CD4-positive, alpha-beta T cell treated with Interleukin-21 for 1 hour (primary cell): Measurements from ENCODE around the gene MUS81.

ENCODE experiments used
- DNase-seq: peaks from one replicate; pipeline ENCODE4 v3.0.0-alpha.2; 2020

MUS81 gene

DNA sequence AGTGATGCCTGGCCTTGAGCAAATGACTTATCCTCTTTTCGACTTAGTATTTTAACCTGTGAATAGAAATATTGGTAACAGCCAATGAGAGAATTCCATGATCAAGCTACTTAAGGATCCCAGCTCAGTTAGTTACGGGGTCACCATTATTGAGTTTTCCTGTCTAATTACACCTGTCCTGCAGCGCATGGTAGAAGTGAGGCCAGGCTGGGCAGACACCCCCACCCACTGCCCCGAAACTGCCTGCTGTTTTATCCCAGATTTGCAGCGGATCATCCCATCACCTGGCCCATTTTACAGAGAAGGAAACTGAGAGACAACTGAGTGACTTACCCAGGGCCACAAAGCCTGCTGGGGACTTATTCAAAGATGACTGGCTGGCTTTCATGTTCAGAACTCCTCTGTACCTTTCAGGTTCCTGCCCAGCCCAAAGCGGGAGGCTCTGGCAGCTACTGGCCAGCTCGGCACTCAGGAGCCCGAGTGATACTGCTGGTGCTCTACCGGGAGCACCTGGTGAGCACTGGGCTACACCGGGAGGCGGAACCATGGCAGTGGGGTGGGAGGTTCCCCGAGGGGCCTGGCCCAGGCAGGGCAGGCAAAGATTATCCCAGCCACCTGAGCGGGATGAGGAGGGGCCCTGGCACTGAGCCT lies 1.4 kb downstream of the MUS81 start:
- DNase-seq, result no peak

DNA sequence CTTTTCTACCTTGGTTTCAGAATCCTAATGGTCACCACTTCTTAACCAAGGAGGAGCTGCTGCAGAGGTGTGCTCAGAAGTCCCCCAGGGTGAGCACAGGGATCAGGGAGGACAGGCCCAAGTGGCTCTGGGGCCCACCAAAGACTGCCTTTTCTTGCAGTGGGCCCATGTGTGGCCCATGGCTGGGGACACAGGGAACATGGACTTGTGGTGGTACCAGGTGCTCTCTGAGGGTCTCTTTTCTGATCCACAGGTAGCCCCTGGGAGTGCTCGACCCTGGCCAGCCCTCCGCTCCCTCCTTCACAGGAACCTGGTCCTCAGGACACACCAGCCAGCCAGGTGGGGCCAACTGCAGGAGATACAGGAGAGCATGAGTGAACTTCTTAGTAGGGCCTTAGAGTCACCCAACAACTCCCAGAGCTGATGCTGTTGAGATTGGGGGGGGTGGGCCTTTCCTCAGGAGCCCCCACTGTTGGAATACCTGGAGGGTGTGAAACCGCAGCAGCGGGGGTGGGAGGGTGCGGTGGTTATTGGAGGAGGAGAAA lies 2.0 kb downstream of the MUS81 start:
- DNase-seq, result no peak

DNA sequence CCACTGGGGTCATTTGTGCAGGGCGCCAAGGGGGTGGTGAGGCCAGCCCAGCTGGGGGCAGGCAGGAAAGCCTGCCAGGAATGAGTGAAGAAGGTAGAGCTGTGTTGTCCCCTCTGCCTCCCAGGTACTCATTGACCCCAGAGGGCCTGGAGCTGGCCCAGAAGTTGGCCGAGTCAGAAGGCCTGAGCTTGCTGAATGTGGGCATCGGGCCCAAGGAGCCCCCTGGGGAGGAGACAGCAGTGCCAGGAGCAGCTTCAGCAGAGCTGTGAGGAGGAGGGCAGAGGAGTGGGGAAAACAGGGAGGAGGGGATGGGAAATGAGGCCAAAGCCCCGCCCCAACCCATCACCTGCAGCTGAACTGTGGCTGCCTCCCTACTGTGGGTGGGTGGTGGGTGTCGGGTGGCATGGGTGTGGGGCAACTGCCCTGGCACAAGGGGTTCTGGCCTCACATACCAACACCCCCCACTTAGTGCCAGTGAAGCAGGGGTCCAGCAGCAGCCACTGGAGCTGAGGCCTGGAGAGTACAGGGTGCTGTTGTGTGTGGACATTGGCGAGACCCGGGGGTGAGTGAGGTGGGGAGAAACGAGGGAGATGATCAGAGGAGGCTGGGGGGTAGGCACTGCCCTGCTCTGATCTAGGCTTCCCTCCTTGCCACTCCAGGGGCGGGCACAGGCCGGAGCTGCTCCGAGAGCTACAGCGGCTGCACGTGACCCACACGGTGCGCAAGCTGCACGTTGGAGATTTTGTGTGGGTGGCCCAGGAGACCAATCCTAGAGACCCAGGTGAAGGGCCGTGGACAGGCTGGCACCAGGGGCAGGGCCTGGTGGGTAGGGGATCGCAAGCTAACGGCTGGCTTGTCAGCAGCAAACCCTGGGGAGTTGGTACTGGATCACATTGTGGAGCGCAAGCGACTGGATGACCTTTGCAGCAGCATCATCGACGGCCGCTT lies 3.0 kb downstream of the MUS81 start:
- no peak for DNase-seq

DNA sequence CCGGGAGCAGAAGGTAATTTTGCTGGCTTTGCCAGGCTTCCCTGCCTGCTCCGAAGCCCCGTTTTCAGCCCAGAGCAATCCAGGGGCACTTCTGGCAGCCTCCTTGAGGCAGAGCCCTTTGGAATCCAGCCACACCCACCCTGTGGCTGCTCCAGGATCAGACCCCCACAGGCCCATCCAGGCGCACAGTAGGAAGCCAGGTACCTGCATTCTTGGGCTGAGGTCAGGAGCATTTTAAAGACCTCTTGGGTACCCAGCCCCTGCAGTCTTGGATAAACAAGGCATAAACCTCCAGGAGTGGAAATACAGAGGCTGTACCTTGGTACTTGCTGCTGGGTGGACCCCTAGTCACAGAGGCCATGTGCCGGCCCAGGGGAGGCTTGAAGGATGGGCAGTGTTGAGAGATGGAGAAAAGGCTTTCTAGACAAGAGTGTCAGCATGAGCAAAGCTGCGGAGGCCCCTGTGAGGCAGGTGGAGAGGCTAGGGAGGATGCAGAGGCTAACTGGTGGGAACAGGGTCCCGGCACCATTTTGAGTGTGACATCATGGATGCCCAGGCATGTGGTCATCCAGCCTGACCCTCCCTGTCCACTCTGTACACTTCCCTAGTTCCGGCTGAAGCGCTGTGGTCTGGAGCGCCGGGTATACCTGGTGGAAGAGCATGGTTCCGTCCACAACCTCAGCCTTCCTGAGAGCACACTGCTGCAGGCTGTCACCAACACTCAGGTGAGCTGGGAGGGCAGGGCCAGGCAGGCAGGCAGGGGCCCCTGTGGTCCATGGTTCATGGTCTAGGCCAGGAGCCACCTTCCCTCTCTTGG lies 3.9 kb downstream of the MUS81 start:
- no peak for DNase-seq

DNA sequence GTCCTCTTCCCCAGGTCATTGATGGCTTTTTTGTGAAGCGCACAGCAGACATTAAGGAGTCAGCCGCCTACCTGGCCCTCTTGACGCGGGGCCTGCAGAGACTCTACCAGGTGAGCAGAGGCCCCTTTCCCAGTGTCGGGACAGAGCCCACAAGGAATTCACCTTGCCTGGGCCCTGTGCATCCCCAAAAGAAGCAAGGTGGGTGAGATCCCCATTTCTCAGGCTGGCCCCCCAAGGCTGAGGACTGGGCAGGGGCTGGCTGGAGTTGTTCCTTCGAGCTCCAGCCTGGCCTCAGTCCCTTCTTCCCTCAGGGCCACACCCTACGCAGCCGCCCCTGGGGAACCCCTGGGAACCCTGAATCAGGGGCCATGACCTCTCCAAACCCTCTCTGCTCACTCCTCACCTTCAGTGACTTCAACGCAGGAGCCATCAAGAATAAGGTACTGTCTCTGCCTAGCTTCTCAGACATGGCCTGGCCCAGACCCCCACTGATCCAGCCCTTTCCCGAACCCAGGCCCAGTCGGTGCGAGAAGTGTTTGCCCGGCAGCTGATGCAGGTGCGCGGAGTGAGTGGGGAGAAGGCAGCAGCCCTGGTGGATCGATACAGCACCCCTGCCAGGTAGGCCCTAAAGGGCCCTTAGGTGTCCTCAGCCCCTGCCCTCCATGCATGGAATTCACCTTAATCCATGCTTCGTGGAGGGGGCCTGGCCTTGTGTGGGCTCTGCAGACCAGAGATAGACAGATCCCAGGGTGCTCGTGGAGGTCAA lies 4.7 kb downstream of the MUS81 start:
- DNase-seq, result no peak

DNA sequence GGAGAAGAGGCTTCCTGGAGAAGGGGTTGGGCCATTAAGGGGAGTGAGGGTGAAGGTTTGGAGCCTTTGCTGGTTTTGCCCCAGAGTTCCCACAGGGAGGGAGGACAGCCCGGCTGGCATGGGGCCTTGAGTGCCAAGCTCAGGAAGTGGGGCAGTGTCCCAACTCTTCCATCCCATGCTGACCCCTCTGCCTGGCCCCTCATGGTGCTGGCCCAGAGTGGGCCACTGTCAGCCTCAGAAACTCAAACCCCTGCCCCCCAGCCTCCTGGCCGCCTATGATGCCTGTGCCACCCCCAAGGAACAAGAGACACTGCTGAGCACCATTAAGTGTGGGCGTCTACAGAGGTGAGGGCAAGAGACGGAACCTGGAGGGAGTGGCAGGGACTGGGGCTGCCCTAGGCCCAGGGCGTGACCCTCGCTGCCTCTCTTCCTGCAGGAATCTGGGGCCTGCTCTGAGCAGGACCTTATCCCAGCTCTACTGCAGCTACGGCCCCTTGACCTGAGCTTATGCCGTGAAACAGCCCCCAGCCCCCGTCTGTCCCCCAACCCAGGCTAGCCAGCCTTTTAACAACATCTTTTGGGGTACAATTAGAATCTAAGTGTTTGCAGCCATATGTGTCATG lies 5.4 kb downstream of the MUS81 start:
- DNase-seq, result no peak

DNA sequence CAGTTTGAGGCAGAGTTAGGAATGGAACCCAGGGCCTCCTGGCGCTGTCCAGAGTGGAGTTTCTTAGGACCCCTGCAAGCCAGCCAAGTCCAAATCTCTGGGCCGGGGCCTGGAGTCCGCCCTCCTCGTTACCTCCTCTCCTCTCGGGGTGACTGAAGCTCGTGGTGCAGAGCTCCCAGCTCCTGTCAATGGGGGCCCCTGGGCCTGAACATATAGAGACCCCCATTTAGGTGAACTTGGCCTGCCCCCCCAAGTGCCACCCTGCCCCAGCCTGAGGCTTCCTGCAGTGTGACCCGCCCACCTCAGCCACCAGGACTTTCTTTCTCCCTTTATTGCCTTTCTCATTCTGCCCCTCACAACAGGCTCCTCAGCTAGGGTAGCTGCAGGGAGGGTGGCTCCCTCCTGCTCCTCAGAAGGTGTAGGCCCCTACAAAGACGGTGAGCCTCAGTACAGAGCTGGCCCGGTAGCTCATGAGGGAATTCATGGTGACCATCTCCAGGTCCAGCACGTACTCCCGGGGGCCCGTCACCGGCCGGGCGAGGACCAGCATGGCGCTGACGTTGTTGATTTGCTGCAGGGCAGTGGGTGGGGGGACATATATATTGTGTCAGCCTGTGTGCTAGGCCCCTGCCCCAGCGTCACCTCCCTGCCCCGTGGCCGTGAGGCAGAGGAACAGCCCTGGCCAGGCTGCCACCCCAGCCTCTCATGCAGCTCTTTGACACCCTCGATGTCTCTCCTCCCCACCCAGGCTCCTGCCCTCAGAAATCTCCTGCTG lies 6.5 kb downstream of the MUS81 start:
- no peak for DNase-seq

DNA sequence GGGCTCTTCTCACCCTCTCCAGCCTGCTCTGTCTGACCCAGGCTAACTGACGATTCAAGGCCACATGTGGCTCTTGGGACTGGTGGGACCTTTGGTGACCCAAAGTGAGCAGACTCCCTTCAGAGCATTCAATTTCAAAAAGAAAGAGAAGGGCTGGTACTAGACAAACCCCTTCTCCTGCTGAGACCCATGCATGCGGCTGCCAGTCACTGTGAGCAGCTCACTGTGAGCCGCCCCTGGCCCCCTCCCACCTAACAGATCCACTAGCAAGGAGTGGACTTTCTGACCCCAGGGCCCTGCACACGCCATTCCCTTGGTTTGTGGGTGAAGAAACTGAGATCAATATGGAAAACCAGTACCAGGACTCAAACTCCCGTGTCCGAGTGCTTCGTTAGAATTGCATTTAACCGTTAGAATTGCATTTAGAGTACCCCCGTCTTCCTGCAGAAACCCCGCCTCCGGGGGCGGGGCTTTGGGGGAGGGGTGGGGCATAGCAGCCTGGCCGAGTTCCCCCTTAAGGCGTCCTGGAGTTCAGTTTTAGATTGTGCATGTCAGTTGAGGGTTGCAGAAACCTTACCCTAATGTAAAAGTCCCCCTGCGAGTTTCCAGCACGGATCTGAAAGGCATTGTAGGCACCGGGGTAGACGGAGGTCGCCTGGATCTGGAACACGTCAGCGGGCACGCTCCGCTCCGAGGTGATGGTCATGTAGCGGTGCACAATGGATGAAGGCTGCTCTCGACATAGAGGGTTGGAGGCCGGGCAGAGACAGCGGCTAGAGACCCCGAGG lies 7.2 kb downstream of the MUS81 start:
- no peak for DNase-seq

DNA sequence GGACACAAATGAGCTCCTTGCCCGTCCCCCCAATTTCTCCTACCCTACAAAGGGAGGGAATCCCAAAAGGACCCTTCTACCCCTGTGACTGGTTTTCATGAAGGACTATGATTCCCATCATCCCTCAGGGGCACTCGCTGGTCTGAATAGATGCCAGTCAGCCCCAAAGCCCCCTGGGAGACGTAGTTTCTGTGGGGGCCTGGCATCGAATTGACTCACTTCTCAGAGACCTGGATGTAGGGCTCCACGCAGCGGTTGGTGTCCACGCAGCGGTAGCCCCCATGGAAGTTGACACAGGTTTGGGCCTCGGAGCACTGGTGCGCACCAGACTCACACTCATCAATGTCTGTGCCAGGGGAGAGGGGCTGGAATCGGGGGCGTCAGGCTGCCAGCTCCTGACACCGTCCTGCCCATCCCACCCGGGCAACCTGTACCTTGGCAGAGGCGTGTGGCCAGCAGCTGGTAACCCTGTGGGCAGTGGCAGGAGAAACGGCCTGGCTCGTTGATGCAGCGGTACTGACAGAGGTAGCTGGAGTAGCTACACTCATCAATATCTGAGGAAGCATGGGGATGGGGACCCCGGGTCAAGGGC lies 7.9 kb downstream of the MUS81 start:
- DNase-seq, result peak; percentile 49

DNA sequence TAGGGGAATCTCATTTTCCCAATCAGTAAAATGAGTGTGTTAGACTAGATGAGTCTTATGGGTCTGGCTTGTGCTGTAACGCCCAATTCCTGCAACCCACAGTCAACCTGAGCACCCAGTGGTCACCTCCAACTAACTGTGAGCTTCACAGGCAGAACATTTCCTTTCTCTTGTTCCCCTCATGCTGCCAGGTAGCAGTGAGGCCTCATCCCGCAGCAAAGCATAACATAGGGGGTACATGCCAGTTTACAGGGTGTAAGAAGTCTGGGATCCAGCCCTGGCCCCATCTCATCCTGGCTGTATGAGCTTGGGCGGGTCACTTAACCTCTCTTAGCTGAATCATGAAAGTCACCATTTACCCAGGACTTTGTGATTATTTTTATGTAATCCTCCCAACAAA lies 8.7 kb downstream of the MUS81 start:
- no peak for DNase-seq

DNA sequence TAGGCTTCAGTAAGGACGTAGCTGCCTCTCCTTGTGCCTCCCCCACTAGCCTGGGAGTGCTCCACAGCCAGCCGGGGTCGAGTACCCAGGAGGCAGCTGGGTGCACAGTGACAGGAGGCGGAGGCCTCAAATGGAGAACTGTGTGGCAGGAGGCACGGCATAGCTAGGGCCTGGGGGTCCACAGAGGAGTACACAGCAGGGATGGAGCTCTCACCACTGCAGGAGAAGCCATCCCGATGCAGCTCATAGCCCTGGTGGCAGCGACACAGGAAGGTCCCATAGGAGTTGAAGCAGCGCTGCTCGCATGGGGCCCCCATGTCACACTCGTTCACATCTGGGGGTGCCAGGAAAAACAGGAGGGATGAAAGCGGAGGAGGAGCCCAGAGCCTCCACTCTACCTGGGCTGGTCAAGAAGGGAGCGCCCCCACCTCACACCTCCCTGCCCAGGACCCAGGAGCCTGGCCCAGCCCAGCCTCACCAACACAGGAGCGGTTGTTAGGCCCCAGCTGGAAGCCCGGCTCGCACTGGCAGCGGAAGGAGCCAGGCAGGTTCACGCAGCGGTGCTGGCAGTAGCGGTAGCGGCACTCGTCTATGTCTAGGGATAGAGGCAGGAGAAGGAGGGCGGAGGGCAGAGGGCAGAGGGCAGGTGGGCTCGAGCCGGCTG lies 9.5 kb downstream of the MUS81 start:
- DNase-seq, result no peak

DNA sequence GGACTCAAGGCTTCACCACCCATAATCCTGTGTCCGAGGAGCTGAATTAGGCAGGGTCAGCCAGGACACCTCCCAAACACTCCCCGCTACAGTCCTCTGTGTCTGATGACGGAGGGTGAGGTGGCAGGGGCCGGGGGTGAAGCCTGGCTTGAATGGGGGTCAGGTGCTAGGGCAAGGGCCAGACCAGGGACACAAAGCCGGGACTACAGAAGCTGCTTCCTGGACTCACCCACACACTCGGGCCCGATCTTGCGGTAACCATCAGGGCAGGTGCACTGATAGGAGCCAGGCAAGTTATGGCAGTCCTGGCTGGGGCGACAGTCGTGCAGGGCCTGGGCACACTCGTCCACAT lies 10.1 kb downstream of the MUS81 start:
- DNase-seq, result no peak

DNA sequence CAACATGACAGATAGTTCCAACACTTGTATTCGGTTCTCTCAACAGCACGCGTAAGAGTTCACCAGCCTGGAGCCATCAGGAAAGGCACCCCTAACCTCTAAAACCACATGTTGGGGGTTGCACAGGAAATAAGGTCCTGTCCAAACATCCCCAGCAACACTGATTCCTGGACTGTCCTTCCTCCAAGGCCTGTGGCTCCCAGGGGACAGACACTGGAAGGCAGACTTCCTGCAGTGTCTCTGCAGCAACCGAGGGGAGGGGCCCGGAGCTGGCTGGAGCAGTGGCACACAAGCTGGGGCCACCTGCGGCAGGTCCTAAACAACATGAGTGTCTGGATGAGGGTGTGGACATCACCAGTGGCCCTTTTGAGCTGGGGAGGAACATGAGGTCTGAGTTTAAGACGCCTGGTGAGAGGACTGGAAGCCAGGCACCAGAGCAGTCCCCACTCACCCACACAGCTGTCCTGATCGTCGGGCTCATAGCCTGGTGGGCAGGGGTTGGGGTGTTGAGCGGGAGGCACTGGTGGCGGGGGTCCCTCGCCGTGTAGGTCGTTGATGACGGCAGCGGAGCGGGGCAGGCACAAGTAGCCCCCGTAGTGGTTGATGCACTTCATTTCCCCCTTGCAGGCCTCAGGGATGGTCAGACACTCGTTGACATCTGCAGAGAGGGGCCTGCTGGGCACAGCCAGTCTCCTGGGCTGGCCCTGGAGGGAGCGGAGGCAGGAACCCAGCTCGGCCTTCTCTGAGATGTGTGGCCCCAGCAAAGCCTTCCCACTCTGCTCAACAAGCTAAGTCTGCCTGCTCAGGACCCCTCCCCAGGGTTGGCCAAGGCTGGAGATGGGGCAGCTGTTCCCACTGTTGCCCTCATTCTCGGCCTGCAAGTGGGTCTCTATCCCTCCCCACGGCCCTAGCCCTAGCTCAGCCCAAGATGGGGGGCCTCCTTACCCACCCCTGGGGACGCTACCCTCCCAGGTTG lies 10.8 kb downstream of the MUS81 start:
- no peak for DNase-seq

DNA sequence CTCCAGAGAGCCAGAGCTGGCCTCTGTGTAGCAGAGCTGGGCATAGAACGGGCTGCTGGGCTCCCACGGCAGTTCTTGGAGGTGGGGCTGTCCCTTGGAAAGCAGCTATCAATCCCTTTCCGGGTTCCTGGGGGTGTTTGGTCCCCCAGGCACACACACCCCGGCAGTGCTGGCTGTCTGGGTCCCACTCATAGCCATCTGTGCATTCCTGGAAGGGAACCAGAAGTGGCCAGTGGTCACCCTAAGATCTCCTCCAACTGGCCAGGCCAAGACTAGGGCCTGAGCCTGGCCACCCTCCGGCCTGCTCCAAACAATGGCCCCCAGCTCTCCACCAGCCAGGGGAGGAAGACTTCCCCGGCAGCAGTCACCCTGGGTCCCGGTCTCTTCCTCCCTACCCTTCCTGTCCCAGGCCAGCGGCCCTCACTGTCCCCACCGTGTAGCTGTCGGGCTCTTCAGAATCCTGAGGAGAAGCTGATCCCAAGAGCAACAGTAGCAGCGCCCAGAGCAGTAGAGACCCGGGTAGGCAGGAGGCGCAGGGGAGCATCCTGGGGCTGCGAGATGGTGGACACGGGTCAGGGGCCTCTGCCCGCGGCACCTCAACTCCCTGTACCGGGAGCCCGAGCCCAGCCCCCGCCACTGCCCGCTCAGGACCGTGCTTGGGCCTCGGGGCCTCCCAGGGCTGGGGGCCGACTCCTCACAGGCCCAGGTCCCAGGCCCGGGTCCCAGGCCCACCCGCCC lies 11.7 kb downstream of the MUS81 start:
- DNase-seq, result no peak

DNA sequence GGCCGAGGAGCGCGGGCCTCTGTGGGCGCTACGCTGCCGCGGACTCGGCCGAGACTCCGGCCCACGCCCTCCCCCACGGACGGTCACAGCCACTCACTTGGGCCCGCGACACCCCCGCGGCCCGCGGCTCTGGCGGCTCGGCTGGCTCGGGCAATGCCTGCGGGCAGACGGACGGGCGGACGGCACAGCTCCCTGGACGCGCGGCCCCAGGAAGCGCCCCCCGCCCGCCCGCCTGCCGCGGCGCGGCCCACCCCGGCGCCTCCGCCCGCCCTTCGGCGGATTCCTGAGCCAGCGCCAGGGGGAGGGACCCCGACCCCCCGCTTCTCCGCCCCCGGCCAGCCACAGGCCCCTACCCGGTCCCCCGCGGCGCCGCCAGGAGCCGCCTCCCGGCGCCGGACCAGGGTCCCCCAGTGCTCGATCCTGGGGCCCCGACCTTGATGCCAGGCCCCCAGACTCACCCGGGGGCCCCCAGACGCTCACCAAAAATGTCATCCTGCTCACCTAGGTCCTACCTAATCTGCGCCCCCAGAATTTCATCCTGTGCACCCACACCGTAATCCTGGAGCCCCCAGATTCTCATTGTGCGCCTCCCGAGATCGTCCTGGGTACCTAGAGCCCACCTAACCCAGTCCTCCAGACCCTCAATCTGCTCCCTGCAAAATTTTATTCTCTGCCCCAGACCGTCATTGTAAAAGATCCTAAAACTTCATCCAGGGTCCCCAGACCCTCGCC lies 12.5 kb downstream of the MUS81 start, which contains the start of gene EFEMP2:
EFEMP2 (minus strand) TSS at position 215 of the 732 bp plus-strand sequence. CDS start 446 bp downstream, outside the sequence.
- DNase-seq, result no peak
